Stimulated activated CD4-positive, alpha-beta T cell treated with anti-CD3 and anti-CD28 coated beads, Interleukin-15, amount 100 ng/mL, for 48 hours (primary cell): ENCODE measurements around the gene ZBTB43.
A peak's percentile ranks its signal among the peaks of the same experiment; 100 is the strongest.

ENCODE experiments used
- DNase-seq, 2 donors: peaks; one replicate each; pipeline ENCODE4 v3.0.0-alpha.2; 2020; ENCODE audit warnings: low read depth in 2 of 2

ZBTB43 gene

DNA sequence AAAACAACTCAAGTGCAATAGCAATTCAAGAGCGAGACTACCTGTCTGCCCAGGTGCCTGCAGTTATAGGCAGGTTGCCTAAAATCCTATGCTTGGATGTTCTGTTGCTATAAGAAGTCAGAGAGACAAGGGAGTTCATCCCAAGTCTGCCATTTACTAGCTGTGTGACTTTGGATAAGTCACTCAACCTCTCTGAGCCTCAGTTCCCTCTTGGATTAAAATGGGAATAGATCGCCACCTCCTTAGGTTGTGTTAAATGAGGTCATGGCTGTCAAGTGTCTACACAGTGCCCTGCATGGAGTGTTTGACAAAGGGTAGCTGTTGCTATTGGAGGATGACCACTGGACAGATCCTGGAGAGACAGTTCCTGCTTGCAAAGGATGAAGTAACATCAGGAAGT is 54.3 kb downstream of the ZBTB43 start:
- no peak for DNase-seq

GRCh38 chr9:126860077-126860756 is 55.4 kb downstream of the ZBTB43 start, which contains the start of gene ZBTB34:
TSS of gene ZBTB34 (plus strand) at chr9:126860639. CDS start at chr9:126879400, 18,761 bp downstream.
- peak; percentile 51 to 70 for DNase-seq

- DNase-seq, result no peak
Observed at GRCh38 chr9:126860757-126861466, 56.1 kb downstream of the ZBTB43 start.

DNA sequence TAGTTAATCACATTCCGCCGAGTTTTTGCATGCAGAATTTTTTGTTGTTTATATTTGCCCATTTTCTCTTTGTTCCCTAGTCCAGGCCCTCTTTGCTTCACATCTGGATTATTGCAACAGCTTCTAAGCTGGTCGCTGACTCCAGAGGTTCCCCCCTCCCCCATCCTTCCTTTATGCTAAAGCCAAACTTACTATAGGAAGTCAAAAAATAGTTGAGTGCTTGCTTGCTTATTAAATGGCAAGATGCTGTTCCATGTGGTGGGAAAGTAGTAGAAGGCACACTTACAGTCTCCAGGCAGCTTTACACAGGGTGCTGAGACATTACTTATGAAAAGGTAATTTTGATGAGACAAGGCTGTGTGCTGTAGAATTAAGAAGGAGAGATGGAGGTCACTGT is 56.9 kb downstream of the ZBTB43 start:
- no peak for DNase-seq

DNA sequence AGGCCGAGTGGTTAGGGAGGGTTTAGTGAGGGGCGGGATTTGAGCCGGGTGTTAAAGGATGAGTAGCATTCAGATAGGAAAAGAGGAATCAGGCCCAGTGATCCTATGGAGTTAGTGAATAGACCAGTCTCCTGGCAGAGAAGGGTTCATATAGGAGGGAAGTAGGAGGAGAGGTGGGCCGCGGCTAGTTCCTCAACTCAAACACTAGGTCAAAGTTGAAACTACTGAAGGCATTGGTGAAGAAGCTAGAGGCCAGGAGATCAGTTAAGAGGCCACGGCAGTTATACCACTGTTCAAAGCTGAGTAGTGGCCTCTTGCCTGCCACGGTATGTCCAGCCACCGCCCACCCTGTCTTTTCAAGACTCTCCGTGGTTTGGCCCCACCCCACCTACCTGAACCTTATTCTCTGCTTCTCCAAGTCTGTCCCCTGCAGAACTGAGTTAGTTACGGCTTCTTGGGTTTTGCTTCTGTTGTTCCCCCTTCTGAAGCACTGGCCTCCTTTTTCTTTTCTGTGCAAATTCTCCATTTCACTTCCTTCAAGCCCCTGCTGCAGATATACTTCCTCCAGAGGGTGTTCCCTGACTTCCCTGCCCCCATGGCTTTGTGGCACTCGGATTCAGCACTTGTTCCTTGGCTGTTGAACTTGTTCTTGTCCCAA is 57.4 kb downstream of the ZBTB43 start:
- DNase-seq, result no peak

DNA sequence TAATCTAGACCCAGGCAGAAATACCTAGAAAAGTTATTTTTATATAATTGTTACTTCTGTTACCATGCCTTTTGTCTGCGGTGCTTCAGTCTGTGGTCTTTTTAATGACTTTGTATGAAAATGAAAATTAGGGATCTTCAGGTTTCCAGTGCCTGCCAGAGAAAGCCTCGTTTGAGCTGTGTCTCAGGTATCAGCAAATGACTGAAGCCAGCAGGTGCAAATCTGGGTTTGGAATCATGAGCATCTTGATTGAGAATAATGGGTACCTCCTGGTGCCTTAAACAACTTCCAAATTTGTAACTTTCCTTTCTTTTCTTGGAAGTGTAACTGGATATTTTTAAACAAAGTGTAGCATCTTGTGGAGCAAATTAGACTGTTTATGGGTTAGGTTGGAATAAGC is 59.9 kb downstream of the ZBTB43 start:
- DNase-seq, result no peak

DNA sequence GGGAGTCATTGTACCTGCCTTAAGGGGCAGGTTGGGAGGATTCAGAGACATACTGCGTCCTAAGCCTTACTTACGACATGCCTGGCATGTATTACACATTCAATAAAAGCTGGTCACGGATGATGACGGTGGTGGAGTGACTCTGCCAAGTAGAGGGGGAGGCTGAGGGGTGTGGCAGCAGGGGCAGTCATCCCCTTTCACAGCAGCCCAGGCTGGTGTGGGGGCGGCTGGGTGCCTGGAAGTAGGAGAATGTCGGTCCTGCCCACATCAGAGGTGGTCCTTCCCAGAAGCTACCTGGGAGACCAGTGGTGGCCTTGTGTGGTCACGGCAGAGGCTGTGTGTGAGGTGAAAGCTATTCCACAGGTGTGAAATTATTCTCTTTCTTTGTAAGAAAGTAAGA is 64.5 kb downstream of the ZBTB43 start:
- DNase-seq, result no peak

DNA sequence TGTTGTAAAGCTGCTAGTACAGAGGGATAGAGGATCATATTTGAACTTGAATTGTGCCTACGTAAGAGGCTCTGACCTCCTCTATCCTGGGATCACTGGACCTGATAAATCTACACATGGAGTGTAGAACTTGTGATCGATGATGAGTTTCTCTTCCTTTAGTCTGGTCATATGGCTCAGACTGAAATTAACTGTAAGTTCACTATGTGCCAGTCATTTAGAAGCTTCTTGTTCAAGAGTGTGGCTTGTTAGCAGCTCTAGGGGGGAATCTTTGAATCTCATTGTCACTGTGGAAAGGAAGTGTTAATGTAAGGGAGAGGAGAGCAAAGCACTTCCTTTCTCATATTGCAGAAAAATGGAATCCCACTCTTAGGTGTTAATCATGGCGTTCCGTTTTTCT is 67.7 kb downstream of the ZBTB43 start:
- DNase-seq, result no peak

DNA sequence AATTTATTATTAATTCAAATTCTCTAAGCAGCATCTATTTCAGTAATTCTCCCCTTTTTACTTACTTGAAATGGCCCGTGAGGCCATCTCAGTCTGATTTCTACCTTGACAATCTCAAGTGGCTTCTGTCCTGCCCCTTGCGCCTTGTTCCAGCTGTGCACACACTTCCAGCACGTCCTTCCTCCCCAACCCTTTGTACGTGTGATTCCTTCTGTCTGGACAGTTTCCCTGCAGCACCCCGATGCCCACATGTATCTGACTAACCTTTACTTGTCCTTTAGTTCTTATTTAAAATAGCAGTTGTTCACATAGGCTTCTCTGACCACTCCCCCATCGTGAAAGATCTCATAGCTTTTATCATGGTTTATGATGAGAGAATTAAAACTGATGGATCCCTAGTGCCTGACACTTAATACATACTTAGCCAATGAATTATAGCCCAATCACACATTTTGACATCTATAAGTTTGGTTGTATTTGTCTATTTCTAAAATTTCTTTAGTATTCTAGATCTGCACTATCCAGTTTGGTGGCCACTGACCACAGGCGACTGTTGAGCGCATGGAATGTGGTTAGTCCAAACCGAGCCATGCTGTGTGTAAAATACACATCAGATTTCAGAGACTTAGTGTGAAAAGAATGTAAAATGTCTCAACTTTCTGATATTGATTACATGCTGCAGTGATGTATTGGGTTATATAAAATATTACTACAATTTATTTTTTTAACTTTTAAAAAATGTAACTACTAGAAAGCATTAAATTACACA is 69.9 kb downstream of the ZBTB43 start:
- DNase-seq, result no peak

- DNase-seq, result no peak
Observed at GRCh38 chr9:126875756-126876510, 71.1 kb downstream of the ZBTB43 start.

GRCh38 chr9:126876531-126876930 is 71.7 kb downstream of the ZBTB43 start:
- DNase-seq, result no peak

GRCh38 chr9:126877418-126877817 is 72.6 kb downstream of the ZBTB43 start:
- no peak for DNase-seq

GRCh38 chr9:126879288-126879687 is 74.4 kb downstream of the ZBTB43 start:
- no peak for DNase-seq

DNA sequence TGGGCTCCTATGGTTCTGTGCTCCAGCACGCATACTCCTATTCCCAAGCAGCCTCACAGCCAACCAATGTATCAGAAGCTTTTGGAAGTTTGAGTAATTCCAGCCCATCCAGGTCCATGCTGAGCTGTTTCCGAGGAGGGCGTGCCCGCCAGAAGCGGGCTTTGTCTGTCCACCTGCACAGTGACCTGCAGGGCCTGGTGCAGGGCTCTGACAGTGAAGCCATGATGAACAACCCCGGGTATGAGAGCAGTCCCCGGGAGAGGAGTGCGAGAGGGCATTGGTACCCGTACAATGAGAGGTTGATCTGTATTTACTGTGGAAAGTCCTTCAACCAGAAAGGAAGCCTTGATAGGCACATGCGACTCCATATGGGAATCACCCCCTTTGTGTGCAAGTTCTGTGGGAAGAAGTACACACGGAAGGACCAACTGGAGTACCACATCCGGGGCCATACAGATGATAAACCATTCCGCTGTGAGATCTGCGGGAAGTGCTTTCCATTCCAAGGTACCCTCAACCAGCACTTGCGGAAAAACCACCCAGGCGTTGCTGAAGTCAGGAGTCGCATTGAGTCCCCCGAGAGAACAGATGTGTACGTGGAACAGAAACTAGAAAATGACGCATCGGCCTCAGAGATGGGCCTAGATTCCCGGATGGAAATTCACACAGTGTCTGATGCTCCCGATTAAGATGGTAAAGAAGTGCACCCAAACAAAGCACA is 75.5 kb downstream of the ZBTB43 start:
- no peak for DNase-seq

DNA sequence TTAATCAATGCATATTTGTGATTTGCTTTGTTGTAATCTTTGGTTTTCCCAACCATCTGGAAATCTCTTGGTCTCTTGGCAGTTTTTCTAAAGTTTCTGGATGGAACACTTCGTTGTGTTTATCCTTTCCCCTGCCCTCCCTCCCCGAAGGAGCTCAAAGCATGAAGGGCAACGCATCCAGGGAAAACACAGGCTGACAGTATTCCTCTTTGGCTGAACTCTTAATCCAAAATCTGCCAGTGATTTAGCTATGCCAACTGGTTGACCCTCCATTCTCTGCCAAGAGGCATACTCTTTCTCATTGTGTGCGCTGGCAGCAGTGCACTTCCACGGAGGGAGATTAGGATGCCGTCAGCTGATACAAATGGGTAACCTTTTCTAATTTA is 76.1 kb downstream of the ZBTB43 start:
- DNase-seq, result no peak

- DNase-seq, result no peak
Observed at GRCh38 chr9:126882746-126883145, 77.9 kb downstream of the ZBTB43 start.

- DNase-seq, result no peak
Observed at GRCh38 chr9:126883636-126884035, 78.8 kb downstream of the ZBTB43 start.

DNA sequence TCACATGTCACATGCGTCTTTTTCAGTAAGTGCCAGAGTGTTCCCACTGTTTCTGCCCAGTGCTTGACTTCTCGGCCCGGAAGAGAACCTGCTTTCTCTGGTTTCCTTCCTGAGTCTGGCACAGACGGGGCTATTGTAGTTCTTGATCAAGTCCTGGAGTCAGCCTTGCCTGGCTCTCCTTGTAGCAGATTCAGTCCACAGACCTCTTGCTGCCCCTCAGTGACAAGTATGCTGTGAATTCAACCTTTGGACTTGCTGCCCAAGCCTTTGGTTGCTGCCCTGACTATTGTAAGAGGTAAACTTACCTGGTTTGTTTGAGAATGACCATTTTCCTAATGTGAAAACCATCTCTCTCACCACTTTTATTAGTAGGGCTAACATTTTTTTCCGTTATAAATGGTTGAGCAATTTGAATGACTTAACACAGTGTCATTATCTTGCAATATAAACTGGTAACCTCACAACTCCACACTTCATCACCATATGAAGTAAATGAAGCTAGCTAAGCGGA is 80.3 kb downstream of the ZBTB43 start:
- no peak for DNase-seq

DNA sequence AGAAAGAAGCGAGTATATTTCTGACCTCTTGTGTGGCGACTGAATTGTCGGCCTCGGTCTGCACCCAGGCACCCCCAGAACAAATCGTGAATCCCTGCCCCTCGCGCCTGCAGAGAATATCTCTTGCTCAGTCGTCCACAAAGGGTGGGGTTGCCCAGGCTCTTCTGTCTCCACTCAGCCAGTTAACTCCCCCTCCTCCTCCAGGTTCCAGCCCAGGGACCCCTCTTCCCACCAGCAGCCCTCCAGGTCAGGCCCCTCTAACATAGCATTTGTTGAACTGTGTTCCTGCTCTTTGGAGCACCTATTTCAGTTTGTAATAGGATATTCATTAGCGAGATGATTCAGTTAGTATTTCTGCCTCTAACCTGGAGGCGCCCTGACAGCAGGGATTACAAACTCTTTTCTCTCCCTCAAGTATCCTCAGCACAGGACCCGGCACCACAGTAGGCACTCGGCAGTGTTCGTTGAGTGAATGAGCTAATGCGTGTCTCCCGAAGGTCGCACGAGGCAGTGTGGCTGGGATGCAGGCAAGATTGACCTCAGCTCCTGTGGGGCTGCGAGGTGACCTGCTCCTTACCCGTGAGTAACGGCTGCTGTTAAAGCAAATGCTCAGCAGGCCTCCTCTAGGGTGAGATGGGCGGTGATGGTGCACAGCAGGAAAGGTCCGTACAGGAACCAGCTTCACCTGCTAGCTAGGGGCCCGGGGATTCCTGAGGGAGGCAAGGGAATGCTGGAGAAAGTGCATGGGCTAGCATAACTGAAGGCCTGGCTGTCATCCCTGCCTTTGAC is 81.4 kb downstream of the ZBTB43 start:
- DNase-seq, result no peak

DNA sequence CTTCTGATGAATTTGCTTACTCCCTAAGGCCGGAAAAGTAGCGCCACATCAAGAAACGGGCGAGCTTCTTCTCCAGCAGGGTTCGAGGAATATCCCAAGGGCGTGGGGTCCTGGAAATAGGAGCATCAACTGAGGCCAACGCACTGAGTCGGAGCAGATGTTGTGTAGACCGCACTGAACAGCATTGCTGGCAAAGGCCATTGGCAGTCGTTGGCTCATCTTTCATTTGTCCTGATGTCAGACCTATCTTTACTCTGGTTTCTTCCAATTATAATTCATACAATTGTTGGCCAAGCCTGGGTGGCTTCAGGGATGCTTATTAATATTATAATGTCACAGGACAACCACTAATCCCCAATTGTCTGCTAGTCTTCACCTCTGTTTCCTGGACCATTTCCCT is 82.1 kb downstream of the ZBTB43 start:
- DNase-seq, result no peak
